ENCODE data around the gene AVP.

GRCh38 chr20:3045816-3046676, 38.5 kb downstream of the AVP start, which contains the start of gene MRPS26:
- TF ChIP-seq, protein P1, sequence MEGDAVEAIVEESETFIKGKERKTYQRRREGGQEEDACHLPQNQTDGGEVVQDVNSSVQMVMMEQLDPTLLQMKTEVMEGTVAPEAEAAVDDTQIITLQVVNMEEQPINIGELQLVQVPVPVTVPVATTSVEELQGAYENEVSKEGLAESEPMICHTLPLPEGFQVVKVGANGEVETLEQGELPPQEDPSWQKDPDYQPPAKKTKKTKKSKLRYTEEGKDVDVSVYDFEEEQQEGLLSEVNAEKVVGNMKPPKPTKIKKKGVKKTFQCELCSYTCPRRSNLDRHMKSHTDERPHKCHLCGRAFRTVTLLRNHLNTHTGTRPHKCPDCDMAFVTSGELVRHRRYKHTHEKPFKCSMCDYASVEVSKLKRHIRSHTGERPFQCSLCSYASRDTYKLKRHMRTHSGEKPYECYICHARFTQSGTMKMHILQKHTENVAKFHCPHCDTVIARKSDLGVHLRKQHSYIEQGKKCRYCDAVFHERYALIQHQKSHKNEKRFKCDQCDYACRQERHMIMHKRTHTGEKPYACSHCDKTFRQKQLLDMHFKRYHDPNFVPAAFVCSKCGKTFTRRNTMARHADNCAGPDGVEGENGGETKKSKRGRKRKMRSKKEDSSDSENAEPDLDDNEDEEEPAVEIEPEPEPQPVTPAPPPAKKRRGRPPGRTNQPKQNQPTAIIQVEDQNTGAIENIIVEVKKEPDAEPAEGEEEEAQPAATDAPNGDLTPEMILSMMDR (IDR thresholded peaks at IDR 0.05; ENCODE audit: low read depth, low read length, poor library complexity, severe bottlenecking), result no peak
- no peak for TF ChIP-seq EZH2phosphoT487 (IDR thresholded peaks at IDR 0.05; ENCODE audit: borderline replicate concordance, low read length)

All from DOHH2 (cell line).